GM18861 (cell line): ENCODE data around the gene ARHGAP42.

Experiments
- ATAC-seq: cut with Tn5 transposase; IDR thresholded peaks from one replicate; pipeline ENCODE4 v1.9.1; 2021; ENCODE audit not compliant: unreplicated experiment

Gene ARHGAP42

DNA sequence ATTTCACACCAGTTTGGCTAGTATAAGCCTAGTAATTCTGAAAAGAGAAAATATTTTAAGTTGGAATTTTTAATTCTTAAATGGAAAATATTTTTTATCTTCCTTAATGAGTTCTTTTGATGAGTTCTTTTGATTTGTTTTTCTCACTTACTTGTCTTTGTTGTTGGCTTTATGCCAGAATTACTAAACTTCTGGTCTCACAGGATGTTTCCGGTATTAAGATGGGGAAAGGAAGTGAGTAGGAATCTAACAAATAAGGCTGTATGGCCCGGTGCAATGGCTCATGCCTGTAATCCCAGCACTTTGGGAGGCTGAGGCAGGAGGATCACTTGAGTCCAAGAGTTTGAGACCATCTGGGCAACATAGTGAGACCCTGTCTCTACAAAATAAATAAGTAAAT, 106.4 kb downstream of the ARHGAP42 start:
- no peak for ATAC-seq

DNA sequence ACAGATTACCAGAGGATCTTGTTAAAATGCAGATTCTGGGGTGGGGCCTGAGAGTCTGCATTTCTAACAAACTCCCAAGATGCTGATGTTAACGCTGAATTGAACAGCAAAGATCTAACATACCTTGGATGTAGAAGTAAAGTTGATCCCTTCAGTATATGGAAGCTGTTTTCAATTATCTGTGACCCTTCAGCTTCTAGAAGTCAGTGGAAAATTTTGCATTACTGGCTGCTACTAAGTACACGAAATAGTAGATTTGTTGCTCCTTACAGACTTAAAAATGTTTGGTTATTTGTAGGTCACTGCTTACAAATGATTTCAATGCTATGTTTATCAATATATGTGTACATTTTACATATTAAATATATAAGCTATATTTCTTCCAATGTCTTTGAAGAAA, 107.4 kb downstream of the ARHGAP42 start:
- no peak for ATAC-seq

DNA sequence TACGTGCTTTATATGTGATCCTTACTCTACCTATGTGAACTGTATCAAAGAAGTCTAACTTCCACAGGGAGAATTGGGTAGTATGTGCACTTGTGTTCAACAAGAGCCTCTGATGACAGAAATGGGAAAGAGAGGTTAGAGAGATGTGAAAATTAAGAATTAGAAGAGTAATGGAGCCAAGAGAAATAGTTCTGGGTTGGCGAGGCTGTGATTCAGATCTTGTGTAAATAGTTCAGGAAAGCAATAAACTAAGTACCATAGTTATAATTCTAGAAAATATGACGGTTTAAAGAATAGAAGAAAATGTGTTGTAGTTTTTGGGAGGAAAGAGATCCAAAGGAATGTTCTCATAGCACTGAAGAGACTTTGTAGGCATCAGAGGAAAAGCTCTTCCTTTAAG, 112.4 kb downstream of the ARHGAP42 start:
- no peak for ATAC-seq

DNA sequence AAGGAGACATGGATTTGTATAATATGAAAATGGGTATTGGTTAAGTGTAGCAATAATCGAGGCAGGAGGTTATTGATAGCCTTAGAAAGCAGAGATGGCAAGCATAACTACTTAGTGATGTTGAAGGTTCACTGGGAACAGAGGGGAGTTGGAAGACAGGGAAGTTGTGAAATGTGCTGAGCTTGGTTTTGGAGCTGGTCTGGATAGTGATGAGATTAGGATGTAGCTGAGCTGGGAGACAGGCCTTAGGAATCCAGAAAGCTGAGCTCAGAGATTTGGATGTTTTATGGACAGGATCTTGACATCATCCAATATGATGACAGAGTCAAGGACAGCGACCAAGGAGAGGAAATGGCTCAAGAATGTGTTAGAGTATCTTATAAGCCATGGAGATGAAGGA, 113.1 kb downstream of the ARHGAP42 start:
- no peak for ATAC-seq

DNA sequence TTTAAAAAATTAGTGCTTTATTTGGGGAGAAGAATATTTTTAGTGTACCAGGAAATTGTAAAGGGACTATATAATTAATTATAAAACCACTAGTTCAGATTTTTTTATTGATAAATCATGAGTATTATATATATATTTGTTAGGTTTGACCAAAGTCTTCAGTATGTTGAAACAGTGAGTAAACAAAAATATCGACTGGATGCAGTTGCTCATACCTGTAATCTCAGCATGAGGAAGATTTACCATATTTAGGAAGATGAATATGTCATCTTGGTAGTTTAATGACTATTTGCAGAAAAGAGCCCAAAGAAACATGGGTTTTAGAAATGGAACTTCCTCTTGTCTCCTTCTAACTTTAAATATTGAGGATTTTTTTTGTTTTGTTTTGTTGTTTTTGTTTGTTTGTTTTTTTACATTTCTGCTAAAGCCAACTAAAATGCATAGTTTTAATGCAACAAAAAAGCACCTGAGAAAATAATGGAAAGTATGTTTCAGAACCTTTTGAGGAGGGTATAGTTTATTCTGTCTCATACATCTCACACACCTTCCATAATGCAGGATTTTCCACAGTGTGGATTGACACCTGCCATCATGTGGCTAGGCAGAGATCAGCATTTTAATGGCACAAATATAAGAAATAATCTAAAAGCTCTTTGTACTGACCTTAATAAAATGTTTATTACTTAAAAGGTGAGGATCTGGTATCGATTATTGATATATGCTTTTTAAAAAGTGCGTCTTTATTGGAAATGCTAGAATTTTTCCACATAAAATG, 114.3 kb downstream of the ARHGAP42 start:
- ATAC-seq: no peak

DNA sequence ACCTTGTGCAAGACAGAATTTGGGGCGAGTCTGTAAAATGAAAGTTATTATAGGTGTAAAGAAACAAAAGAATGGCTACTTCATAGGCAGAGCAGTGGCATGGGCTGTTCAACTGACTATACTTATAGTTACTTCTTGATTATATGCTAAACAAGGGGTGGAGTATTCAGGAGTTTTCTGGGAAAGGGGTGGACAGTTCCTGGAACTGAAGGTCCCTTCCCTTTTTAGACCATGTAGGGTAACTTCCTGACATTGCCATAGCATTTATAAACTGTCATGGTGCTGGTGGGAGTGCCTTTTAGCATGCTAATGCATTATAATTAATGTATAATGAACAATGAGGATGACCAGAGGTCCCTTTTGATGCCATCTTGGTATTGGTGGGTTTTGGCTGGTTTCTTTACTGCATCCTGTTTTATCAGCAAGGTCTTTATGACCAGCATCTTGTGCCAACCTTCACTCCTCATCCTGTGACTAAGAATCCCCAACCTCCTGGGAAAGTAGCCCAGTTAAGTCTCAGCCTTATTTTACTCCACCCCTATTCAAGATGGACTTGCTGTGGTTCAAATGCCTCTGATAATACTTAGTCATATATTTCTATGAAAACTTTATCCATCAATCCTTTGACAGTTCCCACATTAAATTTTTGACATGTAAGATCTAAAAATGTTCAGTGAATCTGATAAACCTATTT, 118.6 kb downstream of the ARHGAP42 start:
- no peak for ATAC-seq

DNA sequence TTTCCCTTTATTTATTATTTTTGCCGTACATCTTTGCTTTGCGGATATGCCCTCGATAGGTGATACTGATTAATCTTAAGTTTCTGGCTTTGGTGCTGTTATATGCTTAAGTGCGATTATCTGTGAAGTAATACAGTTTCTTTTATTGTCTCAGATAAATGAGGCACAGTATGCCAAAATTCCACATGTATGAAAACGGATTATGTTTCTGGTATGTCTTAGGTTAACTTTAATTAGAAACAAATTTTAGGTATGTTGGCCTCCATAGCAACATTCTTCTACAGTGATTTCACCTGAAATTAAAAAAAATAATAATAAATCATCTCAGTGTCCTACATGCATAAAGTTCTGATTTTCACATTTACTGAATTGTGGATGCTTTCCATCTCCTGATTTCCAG, 119.2 kb downstream of the ARHGAP42 start:
- ATAC-seq: no peak

DNA sequence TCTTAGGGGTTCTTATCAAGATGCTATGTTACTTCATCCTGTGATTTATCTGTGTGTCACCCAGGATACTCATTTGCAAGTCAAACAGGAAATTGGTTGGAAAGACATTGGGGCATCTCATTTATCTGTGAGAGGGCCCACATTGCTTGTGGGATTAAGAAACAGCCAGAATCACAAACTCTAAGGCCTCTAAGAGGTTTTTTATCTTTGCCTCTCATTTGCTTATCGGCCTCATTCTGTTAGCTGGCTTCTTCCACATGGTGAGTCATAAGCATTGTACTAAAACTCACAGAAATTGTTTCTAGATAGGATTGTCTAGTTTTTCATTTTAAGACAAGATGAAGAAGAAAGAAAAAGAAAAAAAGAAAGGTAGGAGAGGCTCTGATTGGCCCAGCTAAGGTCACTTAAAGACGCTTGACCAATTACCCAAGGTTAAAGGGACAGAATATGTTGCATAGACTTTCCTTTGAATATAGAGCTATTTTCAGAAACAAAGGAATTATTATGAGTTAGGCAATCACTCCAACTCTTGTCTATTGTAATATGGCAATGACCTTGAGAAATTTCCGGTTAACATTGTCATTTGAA, 121.9 kb downstream of the ARHGAP42 start:
- no peak for ATAC-seq

DNA sequence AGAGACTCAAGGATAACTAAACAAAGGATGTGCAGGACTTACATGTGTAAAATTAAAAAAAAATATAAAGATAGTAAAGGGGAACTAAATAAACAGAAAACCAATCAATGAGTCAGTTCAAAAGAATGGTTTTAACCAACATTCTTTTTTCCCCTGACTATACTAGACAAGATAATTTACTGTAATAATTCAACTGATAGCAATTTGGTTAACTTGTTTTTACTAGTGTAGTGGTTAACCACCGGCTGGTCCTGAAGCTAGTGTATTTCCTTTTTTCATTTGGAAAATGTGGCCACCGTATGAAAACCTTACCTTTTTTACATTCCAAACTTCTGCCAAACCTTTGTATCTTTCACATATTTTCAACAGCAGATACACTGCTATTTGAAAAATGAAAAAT, 123.1 kb downstream of the ARHGAP42 start:
- peak; percentile 75 for ATAC-seq

DNA sequence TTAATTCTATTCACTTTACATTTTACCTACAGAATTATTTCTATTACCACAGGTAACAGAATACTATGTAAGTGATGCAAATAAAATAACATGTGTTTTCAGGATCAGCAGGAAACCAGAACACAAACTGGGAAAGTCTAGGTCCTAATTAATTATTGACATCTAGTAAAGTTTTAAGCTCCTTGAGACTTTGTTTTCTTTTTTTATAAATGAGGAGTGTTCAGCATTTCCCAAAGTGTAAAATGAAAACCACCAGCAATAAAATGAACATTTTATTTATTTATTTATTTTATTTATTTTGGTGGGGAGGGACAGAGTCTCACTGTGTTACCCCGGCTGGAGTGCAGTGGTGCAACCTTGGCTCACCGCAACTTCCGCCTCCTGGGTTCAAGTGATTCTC, 123.6 kb downstream of the ARHGAP42 start:
- ATAC-seq: no peak

DNA sequence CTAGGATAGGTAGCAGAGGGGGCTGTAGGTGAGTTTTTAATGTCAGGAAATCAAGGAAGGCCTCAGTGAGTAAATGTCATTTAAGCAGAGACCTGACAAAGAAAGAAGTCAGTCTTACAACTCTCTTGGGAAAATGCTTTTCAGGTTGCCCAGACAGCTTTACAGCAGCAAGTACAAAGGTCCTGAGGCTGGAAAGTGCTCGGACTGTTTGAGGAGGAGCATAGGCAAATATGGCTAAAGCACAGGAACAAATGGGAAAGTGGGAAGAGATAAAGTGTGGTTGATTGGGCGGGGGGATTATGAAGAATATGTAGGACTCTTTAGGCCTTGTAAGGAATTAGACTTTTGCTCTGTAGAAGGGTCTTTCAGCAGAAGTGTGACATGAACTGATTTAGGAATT, 125.4 kb downstream of the ARHGAP42 start:
- ATAC-seq: no peak

DNA sequence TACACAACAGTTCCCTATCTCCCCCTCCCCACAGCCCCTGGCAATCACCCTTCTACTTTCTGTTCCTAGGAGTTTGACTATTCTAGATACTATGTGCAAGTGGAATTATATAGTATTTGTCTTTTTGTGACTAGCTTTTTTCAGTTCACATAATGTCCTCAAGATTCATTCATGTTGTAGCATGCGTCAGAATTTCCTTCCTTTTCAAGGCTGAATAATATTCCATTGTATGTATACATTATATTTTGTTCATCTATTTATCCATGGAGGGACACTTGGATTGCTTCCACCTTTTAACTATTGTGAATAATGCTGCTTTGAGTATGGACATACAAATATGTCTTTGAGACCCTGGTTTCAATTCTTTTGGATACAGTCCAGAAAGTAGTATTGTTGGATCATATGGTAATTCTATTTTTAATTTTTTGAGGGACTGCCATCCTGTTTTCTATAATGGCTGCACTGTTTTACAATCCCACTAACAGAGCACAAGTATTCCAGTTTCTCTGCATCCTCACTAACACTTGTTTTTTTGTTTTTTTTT, 128.8 kb downstream of the ARHGAP42 start:
- no peak for ATAC-seq

DNA sequence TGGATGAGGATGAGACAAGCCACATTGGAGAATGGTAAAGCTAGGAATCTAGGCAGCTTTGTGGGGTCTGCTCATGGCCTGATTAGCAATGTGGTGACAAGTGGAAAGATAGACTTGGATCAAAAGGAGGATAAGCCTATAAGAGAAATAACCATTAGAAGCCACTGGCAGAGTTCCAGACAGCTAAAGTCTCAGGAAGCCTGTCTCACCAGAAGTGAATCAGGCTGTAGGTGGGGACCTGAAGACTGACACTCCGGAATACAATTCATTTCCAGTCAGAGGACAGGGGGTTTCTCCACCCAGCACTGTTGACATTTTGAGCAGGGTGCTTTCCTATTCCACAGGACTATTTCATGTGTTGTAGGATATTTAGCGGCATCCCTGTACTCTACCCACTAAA, 129.7 kb downstream of the ARHGAP42 start:
- no peak for ATAC-seq

DNA sequence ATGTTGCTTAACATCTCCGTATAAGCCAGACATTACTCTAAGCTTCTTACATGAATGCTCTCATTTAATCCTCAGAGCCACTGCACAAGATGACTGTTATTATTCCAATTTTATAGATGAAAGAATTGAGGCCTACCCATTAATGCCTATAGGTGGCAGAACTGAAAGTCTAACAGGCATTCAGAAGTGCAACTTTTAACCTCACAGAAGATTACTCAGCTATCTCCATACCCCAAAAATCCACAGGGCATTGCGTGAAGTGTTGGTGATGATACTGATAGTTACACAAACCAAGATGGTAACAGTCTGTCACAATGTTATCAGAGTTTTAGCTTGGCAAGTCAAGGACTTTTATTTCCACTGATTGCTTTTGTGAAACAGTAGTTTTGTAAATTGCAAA, 130.5 kb downstream of the ARHGAP42 start:
- ATAC-seq: no peak

DNA sequence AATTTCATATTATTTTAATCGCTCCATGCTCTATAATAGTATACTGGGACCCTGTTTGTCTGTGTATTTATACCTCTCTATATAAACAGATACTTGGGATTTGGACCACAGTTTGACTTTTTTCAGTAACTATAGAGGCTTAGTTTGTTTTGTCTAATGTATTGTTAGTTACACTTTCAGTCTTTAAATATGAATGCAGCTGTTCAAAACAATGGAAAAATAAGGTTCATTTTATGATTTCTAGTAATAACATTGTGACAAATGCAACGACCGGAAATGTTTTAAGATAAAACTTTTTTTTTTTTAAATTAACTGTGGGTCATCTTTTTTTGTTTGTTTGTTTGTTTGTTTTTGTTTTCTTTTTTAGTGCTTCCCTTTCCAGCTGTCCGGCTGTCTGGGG, 133.5 kb downstream of the ARHGAP42 start:
- ATAC-seq: no peak

DNA sequence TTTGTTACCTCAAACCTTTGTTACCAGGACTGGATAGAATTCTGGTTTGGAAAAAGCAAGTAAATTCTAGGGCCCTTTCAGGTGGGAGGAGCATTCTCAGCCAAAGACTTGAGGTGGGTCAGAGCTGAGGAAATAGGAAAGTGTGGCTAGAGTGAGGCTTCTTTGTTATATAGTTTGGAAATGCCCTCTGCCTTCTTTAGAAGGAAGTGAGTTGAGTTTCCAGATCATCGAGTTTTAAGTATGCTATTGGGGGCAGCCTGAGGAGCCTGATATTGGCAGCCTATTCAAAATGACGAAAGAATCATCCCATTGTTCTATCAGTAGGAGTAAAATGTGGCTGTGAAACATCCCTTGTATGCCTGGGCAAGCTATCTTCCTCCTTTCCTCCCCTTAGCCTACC, 134.1 kb downstream of the ARHGAP42 start:
- ATAC-seq: no peak

DNA sequence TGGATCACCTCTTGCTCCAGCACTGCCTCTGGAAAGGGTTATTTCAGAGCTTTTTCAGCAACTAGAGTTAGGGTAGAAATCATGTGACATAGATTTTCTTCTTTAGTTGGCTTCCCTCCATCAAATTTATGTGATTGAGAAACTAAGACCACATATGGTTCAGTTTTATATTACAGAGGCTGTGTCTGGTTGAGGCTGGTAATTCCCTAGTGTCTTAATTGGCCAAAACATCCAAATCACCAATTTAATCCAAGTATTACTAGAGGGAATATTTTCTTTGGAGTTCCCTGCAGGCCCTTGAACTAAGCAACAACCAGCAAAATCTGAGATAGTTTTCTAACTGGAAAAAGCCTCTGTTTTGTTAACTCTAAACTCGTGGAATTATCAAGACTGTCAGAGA, 136.3 kb downstream of the ARHGAP42 start:
- ATAC-seq: no peak

DNA sequence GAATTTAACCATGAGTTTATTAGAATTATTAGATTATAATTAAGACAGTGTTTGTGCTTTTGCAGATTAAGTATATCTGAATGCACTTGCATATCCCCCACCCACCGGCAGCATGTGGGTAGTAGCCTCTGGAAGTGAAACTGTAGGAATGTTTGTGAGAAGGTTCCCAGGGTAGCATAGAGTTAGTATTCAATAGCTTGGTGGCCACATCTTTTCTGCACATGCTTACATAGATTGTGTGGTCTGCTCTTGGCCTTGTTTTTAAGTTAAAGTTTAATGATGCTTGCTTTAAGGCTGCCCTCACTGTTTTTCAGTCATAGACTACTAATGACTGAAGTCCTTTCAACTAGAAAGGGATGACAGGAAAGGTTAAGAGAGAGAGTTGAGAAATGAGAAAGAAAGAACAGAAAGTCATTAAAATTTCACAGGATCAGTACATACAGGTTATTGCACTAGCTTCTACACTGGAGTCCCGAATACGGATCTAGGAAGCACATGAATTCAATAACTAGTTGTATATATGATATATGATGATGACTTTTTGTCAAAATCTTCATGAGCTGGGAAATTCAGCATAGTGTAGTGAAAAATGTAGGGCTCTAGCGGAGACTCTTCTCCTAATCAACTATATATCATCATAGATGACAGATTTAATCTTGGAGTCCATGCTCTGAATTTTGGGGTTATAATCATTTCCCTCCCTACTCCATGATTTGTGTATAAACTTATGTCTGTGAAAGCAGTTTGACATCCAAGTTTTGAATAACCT, 137.1 kb downstream of the ARHGAP42 start:
- no peak for ATAC-seq

DNA sequence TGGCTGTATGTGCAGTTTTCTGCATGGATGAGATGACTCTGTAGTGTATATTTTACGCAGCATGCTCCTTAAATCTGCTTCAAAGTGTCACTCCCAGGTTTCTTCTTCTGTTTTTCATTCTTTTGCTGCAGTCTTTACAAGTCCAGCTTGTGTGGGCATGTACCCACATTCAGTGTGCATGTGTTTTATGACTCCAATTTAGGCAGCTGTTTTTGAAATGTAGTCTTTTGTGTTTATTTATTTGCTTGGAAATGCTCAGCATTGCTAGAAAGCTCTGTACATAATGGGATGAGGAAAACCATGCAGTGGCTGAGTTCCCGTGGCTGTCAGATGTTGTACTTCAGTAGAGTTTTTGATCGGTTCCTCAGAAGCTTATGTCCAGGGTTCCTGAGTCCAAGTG, 138.5 kb downstream of the ARHGAP42 start:
- no peak for ATAC-seq

DNA sequence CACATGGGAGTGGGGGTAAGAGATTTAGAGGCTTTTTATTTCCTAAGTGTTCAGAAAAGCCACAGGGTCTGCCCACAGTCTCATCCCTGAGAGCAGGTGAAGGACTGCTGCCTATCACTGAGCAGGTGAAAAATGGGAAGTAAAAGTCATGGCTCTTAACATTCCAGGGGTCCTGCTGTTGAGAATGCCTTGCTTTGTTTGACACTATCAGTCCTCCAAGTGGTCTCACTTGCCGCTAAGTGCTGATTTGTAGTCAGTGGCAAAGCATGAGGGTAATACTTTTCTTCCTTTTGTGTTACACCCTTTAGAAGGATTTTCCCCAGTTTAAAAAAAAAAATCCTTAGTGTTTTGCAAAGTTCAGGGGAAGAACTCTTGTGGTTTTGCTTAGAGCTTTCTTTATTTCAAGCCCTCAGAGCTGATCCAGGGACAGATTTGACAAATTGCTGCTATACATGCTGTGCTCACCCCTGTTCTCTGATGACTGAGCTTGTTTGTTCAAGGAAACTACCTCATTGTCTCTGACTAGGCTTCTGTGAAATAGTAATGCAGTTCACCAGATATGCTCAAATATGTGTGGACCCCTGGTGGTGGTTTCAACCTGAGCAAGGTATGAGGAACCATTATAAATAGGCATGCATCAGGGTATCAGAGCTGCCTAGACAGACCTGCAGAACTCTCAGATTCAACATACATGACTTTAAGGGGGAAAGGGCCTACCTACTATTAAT, 141.0 kb downstream of the ARHGAP42 start:
- peak; percentile 87 for ATAC-seq

DNA sequence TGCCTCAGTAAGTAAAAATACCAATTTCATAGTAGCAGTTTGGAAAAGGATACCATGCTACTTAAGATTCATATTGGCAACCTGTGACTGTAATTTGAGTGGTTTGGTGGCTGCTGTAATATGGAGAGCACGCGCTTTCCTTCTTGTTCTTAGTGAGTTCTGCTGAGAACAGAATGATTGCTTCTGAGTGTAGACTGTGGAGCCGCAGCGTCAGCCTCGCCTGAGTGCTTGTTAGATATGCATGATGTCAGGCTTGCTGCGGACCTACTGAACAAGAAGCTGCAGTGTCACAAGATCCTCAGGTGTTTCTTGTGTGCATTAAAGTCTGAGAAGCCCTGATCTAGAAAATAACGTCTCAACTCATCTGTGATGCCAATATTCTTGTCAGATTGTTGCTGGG, 143.2 kb downstream of the ARHGAP42 start:
- no peak for ATAC-seq
